ENCODE results near the gene OBSL1. TPM values are rescaled to one million over a fixed set of nuclear protein-coding genes. Genes with fewer than 3 reads are reported as not detected.

OBSL1 gene
- total RNA-seq, 2 donors from 2014 or later = 2.9 TPM; not detected in 1

GRCh38 chr2:219556413-219556812 is 14.9 kb downstream of the OBSL1 start:
- Mint-ChIP-seq H3K4me3 (no peak overlapping the region), H3K36me3 (no peaks in the 10 kb centered on the region), H3K9me3 (no peaks in the 10 kb centered on the region), H3K4me1 (ENCODE audit: low read depth in 2 of 2) (peaks cover 0 to 4% of the 10 kb centered on the region in 2 donors), H3K27ac (no peak overlapping the region), H3K27me3 (peaks cover 0 to 4% of the 10 kb centered on the region in 2 donors)
- no peak for DNase-seq (ENCODE audit: low spot score)
- ATAC-seq = no peak

GRCh38 chr2:219555956-219556355 is 15.4 kb downstream of the OBSL1 start:
- Mint-ChIP-seq H3K4me1 (ENCODE audit: low read depth in 2 of 2) (peaks cover 0 to 4% of the 10 kb centered on the region in 2 donors), H3K9me3 (no peaks in the 10 kb centered on the region), H3K4me3 (no peak overlapping the region), H3K27ac (no peak overlapping the region), H3K36me3 (no peaks in the 10 kb centered on the region), H3K27me3 (peaks cover 3 to 6% of the 10 kb centered on the region in 2 donors)
- no peak for ATAC-seq
- no peak for DNase-seq (ENCODE audit: low spot score)

GRCh38 chr2:219554350-219554749 is 17.0 kb downstream of the OBSL1 start:
- H3K4me1 Mint-ChIP-seq (ENCODE audit: low read depth in 2 of 2) = peaks cover 0 to 4% of the 10 kb centered on the region in 2 donors
- H3K27me3 Mint-ChIP-seq = peaks cover 7 to 9% of the 10 kb centered on the region in 2 donors
- H3K4me3 Mint-ChIP-seq = peak overlapping the region; percentile 12
- DNase-seq (ENCODE audit: low spot score) (peak; percentile 54), ATAC-seq (no peak)
- H3K36me3 Mint-ChIP-seq = no peaks in the 10 kb centered on the region
- no peak overlapping the region for H3K27ac Mint-ChIP-seq
- H3K9me3 Mint-ChIP-seq = no peaks in the 10 kb centered on the region

GRCh38 chr2:219553463-219553963 is 17.8 kb downstream of the OBSL1 start:
- Mint-ChIP-seq H3K9me3 (no peaks in the 10 kb centered on the region), H3K27ac (no peak overlapping the region), H3K36me3 (no peaks in the 10 kb centered on the region), H3K27me3 (peaks cover 8 to 12% of the 10 kb centered on the region in 2 donors), H3K4me1 (ENCODE audit: low read depth in 2 of 2) (peaks cover 0 to 4% of the 10 kb centered on the region in 2 donors), H3K4me3 (peak overlapping the region; percentile 36)
- peak; percentile 44 for DNase-seq (ENCODE audit: low spot score)
- no peak for ATAC-seq

GRCh38 chr2:219553168-219553417 is 18.2 kb downstream of the OBSL1 start:
- H3K4me1 Mint-ChIP-seq (ENCODE audit: low read depth in 2 of 2) = peaks cover 0 to 4% of the 10 kb centered on the region in 2 donors
- ATAC-seq = no peak
- H3K9me3 Mint-ChIP-seq = no peaks in the 10 kb centered on the region
- H3K27me3 Mint-ChIP-seq = peaks cover 12 to 16% of the 10 kb centered on the region in 2 donors
- no peaks in the 10 kb centered on the region for H3K36me3 Mint-ChIP-seq
- no peak overlapping the region for H3K27ac Mint-ChIP-seq
- no peak for DNase-seq (ENCODE audit: low spot score)
- H3K4me3 Mint-ChIP-seq = peak overlapping the region; percentile 36

- Mint-ChIP-seq H3K27ac (no peak overlapping the region), H3K9me3 (no peaks in the 10 kb centered on the region), H3K36me3 (no peaks in the 10 kb centered on the region), H3K4me3 (peak overlapping the region; percentile 82), H3K27me3 (peaks cover 14 to 16% of the 10 kb centered on the region in 2 donors), H3K4me1 (ENCODE audit: low read depth in 2 of 2) (peaks cover 0 to 4% of the 10 kb centered on the region in 2 donors)
- ATAC-seq (peak; percentile 92 to 94), DNase-seq (ENCODE audit: low spot score) (peak; percentile 90)
Measured at GRCh38 chr2:219552382-219553167, 18.8 kb downstream of the OBSL1 start.

- Mint-ChIP-seq H3K27me3 (peaks cover 14 to 18% of the 10 kb centered on the region in 2 donors), H3K36me3 (no peaks in the 10 kb centered on the region), H3K9me3 (no peaks in the 10 kb centered on the region), H3K4me3 (peak overlapping the region; percentile 82), H3K4me1 (ENCODE audit: low read depth in 2 of 2) (peaks cover 0 to 4% of the 10 kb centered on the region in 2 donors), H3K27ac (no peak overlapping the region)
- ATAC-seq (peak; percentile 2 to 32), DNase-seq (ENCODE audit: low spot score) (peak; percentile 50)
Measured at GRCh38 chr2:219551441-219552381, 19.6 kb downstream of the OBSL1 start.

GRCh38 chr2:219549619-219550018 is 21.7 kb downstream of the OBSL1 start:
- no peak overlapping the region for H3K27ac Mint-ChIP-seq
- H3K9me3 Mint-ChIP-seq = no peaks in the 10 kb centered on the region
- peaks cover 11 to 12% of the 10 kb centered on the region in 2 donors for H3K4me1 Mint-ChIP-seq (ENCODE audit: low read depth in 2 of 2)
- ATAC-seq = no peak
- H3K36me3 Mint-ChIP-seq = no peaks in the 10 kb centered on the region
- H3K4me3 Mint-ChIP-seq = no peak overlapping the region
- DNase-seq (ENCODE audit: low spot score) = no peak
- H3K27me3 Mint-ChIP-seq = peaks cover 22 to 24% of the 10 kb centered on the region in 2 donors

- H3K27ac Mint-ChIP-seq = no peak overlapping the region
- H3K4me1 Mint-ChIP-seq (ENCODE audit: low read depth in 2 of 2) = peaks cover 17% of the 10 kb centered on the region in 2 donors
- H3K27me3 Mint-ChIP-seq = peaks cover 22 to 23% of the 10 kb centered on the region in 2 donors
- ATAC-seq (no peak), DNase-seq (ENCODE audit: low spot score) (no peak)
- H3K4me3 Mint-ChIP-seq = no peak overlapping the region
- no peaks in the 10 kb centered on the region for H3K36me3 Mint-ChIP-seq
- H3K9me3 Mint-ChIP-seq = no peaks in the 10 kb centered on the region
Measured at GRCh38 chr2:219548990-219549389, 22.3 kb downstream of the OBSL1 start.

- no peaks in the 10 kb centered on the region for H3K9me3 Mint-ChIP-seq
Measured at GRCh38 chr2:219547621-219548020, 23.7 kb downstream of the OBSL1 start.

GRCh38 chr2:219545943-219546352 is 25.4 kb downstream of the OBSL1 start:
- Mint-ChIP-seq H3K4me3 (peak overlapping the region; percentile 11), H3K27ac (no peak overlapping the region), H3K36me3 (no peaks in the 10 kb centered on the region), H3K27me3 (peaks cover 18 to 19% of the 10 kb centered on the region in 2 donors), H3K9me3 (no peaks in the 10 kb centered on the region), H3K4me1 (ENCODE audit: low read depth in 2 of 2) (peaks cover 27 to 30% of the 10 kb centered on the region in 2 donors)
- DNase-seq (ENCODE audit: low spot score) (no peak), ATAC-seq (no peak)

More at GRCh38 chr2:219547621-219548020, 23.7 kb downstream of the OBSL1 start:
- H3K36me3 Mint-ChIP-seq = no peaks in the 10 kb centered on the region
- no peak overlapping the region for H3K27ac Mint-ChIP-seq
- no peak for ATAC-seq
- H3K27me3 Mint-ChIP-seq = peaks cover 20 to 22% of the 10 kb centered on the region in 2 donors
- no peak for DNase-seq (ENCODE audit: low spot score)
- H3K4me3 Mint-ChIP-seq = no peak overlapping the region
- peaks cover 18 to 20% of the 10 kb centered on the region in 2 donors for H3K4me1 Mint-ChIP-seq (ENCODE audit: low read depth in 2 of 2)

GRCh38 chr2:219545295-219545942 is 25.9 kb downstream of the OBSL1 start:
- H3K4me1 Mint-ChIP-seq (ENCODE audit: low read depth in 2 of 2) = peaks cover 27 to 31% of the 10 kb centered on the region in 2 donors
- ATAC-seq = no peak
- no peaks in the 10 kb centered on the region for H3K36me3 Mint-ChIP-seq
- H3K4me3 Mint-ChIP-seq = peak overlapping the region; percentile 86
- H3K9me3 Mint-ChIP-seq = no peaks in the 10 kb centered on the region
- no peak for DNase-seq (ENCODE audit: low spot score)
- peak overlapping the region in 1 of 2 donors; percentile 68 for H3K27ac Mint-ChIP-seq
- H3K27me3 Mint-ChIP-seq = peaks cover 15% of the 10 kb centered on the region in 2 donors

- no peak for ATAC-seq
- Mint-ChIP-seq H3K27ac (peak overlapping the region; percentile 65 to 68), H3K4me1 (ENCODE audit: low read depth in 2 of 2) (peaks cover 27 to 31% of the 10 kb centered on the region in 2 donors), H3K36me3 (no peaks in the 10 kb centered on the region), H3K4me3 (peak overlapping the region; percentile 86), H3K27me3 (peaks cover 15% of the 10 kb centered on the region in 2 donors), H3K9me3 (no peaks in the 10 kb centered on the region)
- no peak for DNase-seq (ENCODE audit: low spot score)
Measured at GRCh38 chr2:219544567-219544966, 26.8 kb downstream of the OBSL1 start.
